ENCODE results near the gene PRRC2C. TPM values are rescaled to one million over a fixed set of nuclear protein-coding genes. Genes with fewer than 3 reads are reported as not detected.

PRRC2C gene
- total RNA-seq, 2 donors from 2014 or later: 198 to 210 TPM

DNA sequence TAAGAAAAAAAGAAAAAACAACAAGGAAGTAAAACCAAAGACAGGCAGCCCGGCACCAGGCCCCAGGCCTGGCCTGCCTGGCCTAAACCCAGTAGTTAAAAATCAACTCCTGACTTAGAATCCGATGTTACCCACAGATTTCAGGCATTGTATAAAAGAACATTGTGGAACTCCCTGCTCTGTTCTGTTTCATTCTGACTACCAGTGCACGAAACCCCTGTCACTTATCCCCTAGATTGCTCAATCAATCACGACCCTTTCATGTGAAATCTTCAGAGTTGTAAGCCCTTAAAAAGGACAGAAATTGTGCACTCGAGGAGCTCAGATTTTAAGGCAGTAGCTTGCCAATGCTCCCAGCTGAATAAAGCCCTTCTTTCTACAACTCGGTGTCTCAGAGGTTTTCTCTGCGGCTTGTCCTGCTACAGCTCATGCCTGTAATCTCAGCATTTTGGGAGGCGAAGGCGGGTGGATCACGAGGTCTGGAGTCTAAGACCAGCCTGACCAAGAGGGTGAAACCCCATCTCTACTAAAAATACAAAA, 121.1 kb downstream of the PRRC2C start:
- Mint-ChIP-seq H3K4me3 (no peak overlapping the region), H3K4me1 (no peaks in the 10 kb centered on the region), H3K9me3 (no peaks in the 10 kb centered on the region), H3K27ac (no peak overlapping the region), H3K36me3 (ENCODE audit: low read depth) (no peaks in the 10 kb centered on the region), H3K27me3 (ENCODE audit: insufficient read depth) (no peaks in the 10 kb centered on the region)
- no peaks in the 10 kb centered on the region for H3K27me3 ChIP-seq (ENCODE audit: control insufficient read depth, insufficient read depth, low read length, poor library complexity, severe bottlenecking)
- no peak overlapping the region for H3K4me3 ChIP-seq (ENCODE audit: low read length)
- DNase-seq: no peak
- H3K36me3 ChIP-seq (ENCODE audit: control insufficient read depth, insufficient read depth, low read length): no peaks in the 10 kb centered on the region
- H3K9ac ChIP-seq (ENCODE audit: extremely low read depth, low read length, poor library complexity, severe bottlenecking): no peak overlapping the region
- WGBS, 2 experiments (ENCODE audit: insufficient coverage in 1 of 2, insufficient read length in 1 of 2): 90 to 91% methylated on average over 8 to 10 of the region's 10 CpGs
- no peaks in the 10 kb centered on the region for H3K9me3 ChIP-seq (ENCODE audit: control insufficient read depth, low read length)
- no peaks in the 10 kb centered on the region for H3K4me1 ChIP-seq (ENCODE audit: control insufficient read depth, insufficient read depth, low read length)
- no peak overlapping the region for H3K27ac ChIP-seq (ENCODE audit: low read depth, low read length)
- TF ChIP-seq, protein P1, sequence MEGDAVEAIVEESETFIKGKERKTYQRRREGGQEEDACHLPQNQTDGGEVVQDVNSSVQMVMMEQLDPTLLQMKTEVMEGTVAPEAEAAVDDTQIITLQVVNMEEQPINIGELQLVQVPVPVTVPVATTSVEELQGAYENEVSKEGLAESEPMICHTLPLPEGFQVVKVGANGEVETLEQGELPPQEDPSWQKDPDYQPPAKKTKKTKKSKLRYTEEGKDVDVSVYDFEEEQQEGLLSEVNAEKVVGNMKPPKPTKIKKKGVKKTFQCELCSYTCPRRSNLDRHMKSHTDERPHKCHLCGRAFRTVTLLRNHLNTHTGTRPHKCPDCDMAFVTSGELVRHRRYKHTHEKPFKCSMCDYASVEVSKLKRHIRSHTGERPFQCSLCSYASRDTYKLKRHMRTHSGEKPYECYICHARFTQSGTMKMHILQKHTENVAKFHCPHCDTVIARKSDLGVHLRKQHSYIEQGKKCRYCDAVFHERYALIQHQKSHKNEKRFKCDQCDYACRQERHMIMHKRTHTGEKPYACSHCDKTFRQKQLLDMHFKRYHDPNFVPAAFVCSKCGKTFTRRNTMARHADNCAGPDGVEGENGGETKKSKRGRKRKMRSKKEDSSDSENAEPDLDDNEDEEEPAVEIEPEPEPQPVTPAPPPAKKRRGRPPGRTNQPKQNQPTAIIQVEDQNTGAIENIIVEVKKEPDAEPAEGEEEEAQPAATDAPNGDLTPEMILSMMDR (conservative IDR thresholded peaks at IDR 0.05): no peak

DNA sequence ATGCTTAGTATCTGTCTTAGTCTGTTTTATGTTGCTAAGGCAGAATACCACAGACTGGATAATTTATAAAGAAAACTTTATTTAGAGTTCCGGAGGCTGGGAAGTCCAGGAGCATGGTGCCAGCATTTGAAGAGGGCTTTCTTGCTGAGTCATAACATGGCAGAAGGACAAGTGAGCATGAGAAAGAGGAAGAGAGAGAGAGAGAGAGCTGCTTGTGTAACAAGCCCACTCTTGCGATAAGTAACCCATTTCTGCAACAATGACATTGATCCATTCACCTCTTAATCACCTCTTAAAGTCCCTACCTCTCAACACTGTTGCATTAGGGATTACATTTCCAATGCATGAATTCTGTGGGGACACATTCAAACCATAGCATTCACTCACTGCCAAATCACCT, 125.1 kb downstream of the PRRC2C start:
- Mint-ChIP-seq H3K9me3 (no peaks in the 10 kb centered on the region), H3K4me1 (peaks cover 6% of the 10 kb centered on the region), H3K36me3 (ENCODE audit: low read depth) (no peaks in the 10 kb centered on the region), H3K4me3 (no peak overlapping the region), H3K27me3 (ENCODE audit: insufficient read depth) (no peaks in the 10 kb centered on the region), H3K27ac (no peak overlapping the region)
- WGBS, 2 experiments (ENCODE audit: insufficient coverage in 1 of 2, insufficient read length in 1 of 2): 71 to 96% methylated on average over 1 to 2 of the region's 2 CpGs
- Histone ChIP-seq H3K9ac (ENCODE audit: extremely low read depth, low read length, poor library complexity, severe bottlenecking) (no peak overlapping the region), H3K4me1 (ENCODE audit: control insufficient read depth, insufficient read depth, low read length) (no peaks in the 10 kb centered on the region), H3K9me3 (ENCODE audit: control insufficient read depth, low read length) (no peaks in the 10 kb centered on the region), H3K4me3 (ENCODE audit: low read length) (no peak overlapping the region), H3K27ac (ENCODE audit: low read depth, low read length) (no peak overlapping the region), H3K27me3 (ENCODE audit: control insufficient read depth, insufficient read depth, low read length, poor library complexity, severe bottlenecking) (no peaks in the 10 kb centered on the region), H3K36me3 (ENCODE audit: control insufficient read depth, insufficient read depth, low read length) (no peaks in the 10 kb centered on the region)
- TF ChIP-seq, protein P1 (conservative IDR thresholded peaks at IDR 0.05): no peak
- no peak for DNase-seq

DNA sequence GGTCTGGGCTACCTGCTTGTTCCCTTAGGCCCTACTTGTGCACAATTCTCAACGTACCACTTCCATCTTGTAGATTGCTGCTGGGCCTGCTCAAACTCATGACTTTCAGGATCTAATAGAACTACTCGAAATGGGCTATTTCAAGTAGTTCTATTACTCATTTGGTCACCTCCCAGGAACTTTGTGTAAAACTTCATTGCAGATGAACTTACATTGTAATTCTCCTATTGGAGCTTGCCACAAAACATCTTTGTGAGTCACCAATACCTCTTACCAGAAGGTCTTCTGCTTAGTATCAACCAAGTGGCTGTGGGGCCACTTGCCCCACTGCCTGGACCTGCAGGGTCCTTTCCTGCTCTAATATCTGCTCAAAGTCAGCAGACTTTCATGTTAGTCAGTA, 126.0 kb downstream of the PRRC2C start:
- H3K4me3 ChIP-seq (ENCODE audit: low read length): no peak overlapping the region
- DNase-seq: no peak
- H3K4me3 Mint-ChIP-seq: no peak overlapping the region
- WGBS, 2 experiments (ENCODE audit: insufficient coverage in 1 of 2, insufficient read length in 1 of 2): 74 to 81% methylated on average over 2 of the region's 2 CpGs
- no peaks in the 10 kb centered on the region for H3K27me3 Mint-ChIP-seq (ENCODE audit: insufficient read depth)
- no peak overlapping the region for H3K27ac ChIP-seq (ENCODE audit: low read depth, low read length)
- H3K4me1 ChIP-seq (ENCODE audit: control insufficient read depth, insufficient read depth, low read length): no peaks in the 10 kb centered on the region
- no peaks in the 10 kb centered on the region for H3K9me3 Mint-ChIP-seq
- no peaks in the 10 kb centered on the region for H3K36me3 Mint-ChIP-seq (ENCODE audit: low read depth)
- no peaks in the 10 kb centered on the region for H3K27me3 ChIP-seq (ENCODE audit: control insufficient read depth, insufficient read depth, low read length, poor library complexity, severe bottlenecking)
- TF ChIP-seq, protein P1 (conservative IDR thresholded peaks at IDR 0.05): no peak
- H3K9ac ChIP-seq (ENCODE audit: extremely low read depth, low read length, poor library complexity, severe bottlenecking): no peak overlapping the region
- peaks cover 6% of the 10 kb centered on the region for H3K4me1 Mint-ChIP-seq
- no peaks in the 10 kb centered on the region for H3K36me3 ChIP-seq (ENCODE audit: control insufficient read depth, insufficient read depth, low read length)
- no peaks in the 10 kb centered on the region for H3K9me3 ChIP-seq (ENCODE audit: control insufficient read depth, low read length)
- no peak overlapping the region for H3K27ac Mint-ChIP-seq

Measured in endodermal cell (in vitro differentiated cells).